ENCODE measurements around the gene C3orf85.

The C3orf85 gene

DNA sequence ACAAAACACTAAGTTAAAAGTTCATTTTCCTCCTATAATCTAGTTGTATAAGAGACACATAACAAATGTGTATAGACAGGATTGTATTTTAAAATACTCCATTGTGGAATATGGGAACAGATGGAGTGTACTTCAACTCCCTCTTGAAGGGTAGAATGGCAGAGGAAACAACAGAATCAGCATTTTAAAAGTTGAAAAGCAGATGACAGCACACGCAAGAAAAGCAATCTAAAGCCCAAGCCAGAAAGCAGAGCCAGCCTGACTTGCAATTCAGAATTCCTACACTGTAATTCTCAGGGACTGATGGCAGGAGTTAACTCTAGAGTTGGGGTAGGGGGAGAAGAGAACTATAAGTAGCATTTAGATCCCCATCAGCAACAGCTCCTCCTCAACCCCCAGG, 41.4 kb upstream of the C3orf85 start:
- Histone ChIP-seq H3K4me3 (replicated peaks; ENCODE audit: insufficient read depth, low read length) (no peak overlapping the region), H3K27me3 (ENCODE audit: insufficient read depth, poor library complexity, severe bottlenecking) (no peaks in the 10 kb centered on the region)
- TF ChIP-seq POLR2AphosphoS5 (IDR thresholded peaks at IDR 0.05; ENCODE audit: low read depth) (no peak), CTCF (IDR thresholded peaks at IDR 0.05; ENCODE audit: insufficient read depth, low read length) (no peak)

DNA sequence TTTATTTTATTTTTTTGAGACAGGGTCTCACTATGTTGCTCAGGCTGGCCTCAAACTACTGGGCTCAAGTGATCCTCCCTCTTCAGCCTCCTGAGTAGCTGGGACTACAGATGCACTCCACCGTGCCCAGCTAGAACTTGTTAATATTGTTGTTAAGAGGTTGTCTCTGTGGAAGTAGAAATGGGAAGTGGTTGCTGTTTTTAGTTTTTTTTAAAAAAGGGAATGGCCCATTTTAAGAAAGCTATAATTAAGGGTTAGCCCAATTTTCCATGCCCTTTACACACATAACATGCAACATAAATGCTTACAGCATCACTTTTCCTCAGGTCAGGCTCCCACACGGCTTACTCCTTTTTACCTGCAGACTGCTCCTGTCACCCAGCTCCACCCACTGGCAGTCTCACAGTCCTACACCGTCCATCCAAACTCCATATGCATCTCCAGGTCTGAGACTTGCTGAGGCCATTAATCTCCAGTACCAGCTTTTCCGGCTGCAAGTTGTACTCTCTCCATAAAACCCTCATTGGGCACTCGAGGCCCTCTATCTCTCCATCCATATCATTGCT, 38.4 kb upstream of the C3orf85 start:
- no peak overlapping the region for H3K4me3 ChIP-seq (replicated peaks; ENCODE audit: insufficient read depth, low read length)
- TF ChIP-seq SPI1 (IDR thresholded peaks at IDR 0.05; ENCODE audit: borderline replicate concordance, low read depth) (peak; percentile 67), REST (IDR thresholded peaks at IDR 0.05; ENCODE audit: insufficient replicate concordance, low read depth) (no peak)
- no peak overlapping the region for H3K27ac ChIP-seq (replicated peaks)
- no peaks in the 10 kb centered on the region for H3K27me3 ChIP-seq (ENCODE audit: insufficient read depth, poor library complexity, severe bottlenecking)
- DNase-seq (ENCODE audit: low read depth in 1 of 2, low spot score in 1 of 2): peak in 1 of 2 experiments; percentile 6

More for the DNA sequence above, 41.4 kb upstream of the C3orf85 start:
- DNase-seq (ENCODE audit: low read depth in 1 of 2, low spot score in 1 of 2): no peak
- H3K27ac ChIP-seq (replicated peaks): no peak overlapping the region

GRCh38 chr3:109109574-109109973, 26.9 kb upstream of the C3orf85 start:
- no peak overlapping the region for H3K27ac ChIP-seq (replicated peaks)
- no peak for TF ChIP-seq POLR2AphosphoS5 (IDR thresholded peaks at IDR 0.05; ENCODE audit: low read depth)
- TF ChIP-seq GABPA (IDR thresholded peaks at IDR 0.05; ENCODE audit: low read depth): no peak
- TF ChIP-seq REST (IDR thresholded peaks at IDR 0.05; ENCODE audit: insufficient replicate concordance, low read depth): no peak
- TF ChIP-seq CTCF (IDR thresholded peaks at IDR 0.05; ENCODE audit: insufficient read depth, low read length): no peak
- no peak for TF ChIP-seq SPI1 (IDR thresholded peaks at IDR 0.05; ENCODE audit: borderline replicate concordance, low read depth)

GRCh38 chr3:109112946-109113760, 23.4 kb upstream of the C3orf85 start:
- H3K27ac ChIP-seq (replicated peaks): no peak overlapping the region
- no peak overlapping the region for H3K4me3 ChIP-seq (replicated peaks; ENCODE audit: insufficient read depth, low read length)
- H3K27me3 ChIP-seq (ENCODE audit: insufficient read depth, poor library complexity, severe bottlenecking): no peaks in the 10 kb centered on the region
- TF ChIP-seq REST (IDR thresholded peaks at IDR 0.05; ENCODE audit: insufficient replicate concordance, low read depth): no peak
- no peak for TF ChIP-seq GABPA (IDR thresholded peaks at IDR 0.05; ENCODE audit: low read depth)
- no peak for TF ChIP-seq SPI1 (IDR thresholded peaks at IDR 0.05; ENCODE audit: borderline replicate concordance, low read depth)
- no peak for TF ChIP-seq CTCF (IDR thresholded peaks at IDR 0.05; ENCODE audit: insufficient read depth, low read length)
- no peak for TF ChIP-seq POLR2AphosphoS5 (IDR thresholded peaks at IDR 0.05; ENCODE audit: low read depth)
- no peak for DNase-seq (ENCODE audit: low read depth in 1 of 2, low spot score in 1 of 2)

More at GRCh38 chr3:109109574-109109973, 26.9 kb upstream of the C3orf85 start:
- Histone ChIP-seq H3K4me3 (replicated peaks; ENCODE audit: insufficient read depth, low read length) (no peak overlapping the region), H3K27me3 (ENCODE audit: insufficient read depth, poor library complexity, severe bottlenecking) (no peaks in the 10 kb centered on the region)
- no peak for DNase-seq (ENCODE audit: low read depth in 1 of 2, low spot score in 1 of 2)
